ENCODE results near the gene SHD.
A peak's percentile ranks its signal among the peaks of the same experiment; 100 is the strongest.
"Not testable (repeated sequence)": the region's sequence is repeated elsewhere in the genome, so short reads cannot be mapped to it uniquely, and the experiment has no call there.

Gene SHD

GRCh38 chr19:4278419-4279266 lies at the start of gene SHD:
TSS of gene SHD (plus strand) at chr19:4279266. CDS start at chr19:4280064, 798 bp downstream.
- DNase-seq = no peak

DNA sequence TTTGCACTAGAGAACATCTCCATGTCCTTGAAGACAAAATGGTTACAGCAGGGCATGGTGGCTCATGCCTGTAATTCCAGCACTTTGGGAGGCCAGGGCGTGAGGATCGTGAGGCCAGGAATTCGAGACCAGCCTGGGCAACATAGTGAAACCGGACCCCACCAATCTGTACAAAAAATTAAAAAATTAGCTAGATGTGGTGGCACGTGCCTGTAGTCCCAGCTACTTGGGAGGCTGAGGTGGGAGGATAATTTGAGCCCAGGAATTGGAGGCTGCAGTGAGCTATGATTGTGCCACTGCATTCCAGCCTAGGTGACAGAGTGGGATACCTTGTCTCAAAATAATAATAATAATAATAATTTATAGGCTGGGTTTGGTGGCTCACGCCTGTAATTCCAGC lies 48.8 kb upstream of the SHD start:
- not testable (repeated sequence) for DNase-seq

DNA sequence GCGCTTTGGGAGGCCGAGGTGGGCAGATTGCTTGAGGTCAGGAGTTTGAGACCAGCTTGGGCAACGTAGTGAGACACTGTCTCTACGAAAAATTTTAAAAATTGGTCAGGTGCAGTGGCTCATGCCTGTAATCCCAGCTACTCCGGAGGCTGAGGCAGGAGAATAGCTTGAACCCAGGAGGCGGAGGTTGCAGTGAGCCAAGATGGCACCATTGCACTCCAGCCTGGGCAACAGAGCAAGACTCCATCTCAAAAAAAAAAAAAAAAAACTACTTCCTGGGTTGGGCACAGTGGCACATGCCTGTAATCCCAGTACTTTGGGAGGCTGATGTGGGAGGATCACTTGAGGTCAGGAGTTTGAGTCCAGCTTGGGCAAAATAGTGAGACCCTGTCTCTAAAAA lies 47.5 kb upstream of the SHD start:
- DNase-seq = not testable (repeated sequence)

GRCh38 chr19:4232139-4232538 lies 46.9 kb upstream of the SHD start:
- DNase-seq = not testable (repeated sequence)

- DNase-seq = no peak
Observed at GRCh38 chr19:4232614-4233281, 46.3 kb upstream of the SHD start.

- DNase-seq = peak; percentile 3
Observed at GRCh38 chr19:4233282-4233853, 45.7 kb upstream of the SHD start.

- no peak for DNase-seq
Observed at GRCh38 chr19:4234142-4234861, 44.8 kb upstream of the SHD start.

DNA sequence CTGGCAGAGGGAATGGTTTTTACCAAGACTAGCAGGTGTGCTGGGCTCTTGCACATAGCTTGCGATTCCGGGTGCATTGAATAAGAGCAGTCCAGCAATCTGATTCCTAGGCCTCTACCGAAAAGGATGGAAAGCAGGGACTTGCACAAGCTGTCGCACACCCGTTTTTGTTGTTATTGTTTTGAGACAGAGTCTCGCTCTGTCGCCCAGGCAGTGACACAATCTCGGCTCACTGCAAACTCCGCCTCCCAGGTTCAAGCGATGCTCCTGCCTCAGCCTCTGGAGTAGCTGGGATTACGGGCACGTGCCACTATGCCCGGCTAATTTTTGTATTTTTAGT lies 44.2 kb upstream of the SHD start:
- DNase-seq = peak; percentile 12

GRCh38 chr19:4237510-4237909 lies 41.6 kb upstream of the SHD start:
- DNase-seq = not testable (repeated sequence)

- no peak for DNase-seq
Observed at GRCh38 chr19:4238831-4239230, 40.2 kb upstream of the SHD start.

DNA sequence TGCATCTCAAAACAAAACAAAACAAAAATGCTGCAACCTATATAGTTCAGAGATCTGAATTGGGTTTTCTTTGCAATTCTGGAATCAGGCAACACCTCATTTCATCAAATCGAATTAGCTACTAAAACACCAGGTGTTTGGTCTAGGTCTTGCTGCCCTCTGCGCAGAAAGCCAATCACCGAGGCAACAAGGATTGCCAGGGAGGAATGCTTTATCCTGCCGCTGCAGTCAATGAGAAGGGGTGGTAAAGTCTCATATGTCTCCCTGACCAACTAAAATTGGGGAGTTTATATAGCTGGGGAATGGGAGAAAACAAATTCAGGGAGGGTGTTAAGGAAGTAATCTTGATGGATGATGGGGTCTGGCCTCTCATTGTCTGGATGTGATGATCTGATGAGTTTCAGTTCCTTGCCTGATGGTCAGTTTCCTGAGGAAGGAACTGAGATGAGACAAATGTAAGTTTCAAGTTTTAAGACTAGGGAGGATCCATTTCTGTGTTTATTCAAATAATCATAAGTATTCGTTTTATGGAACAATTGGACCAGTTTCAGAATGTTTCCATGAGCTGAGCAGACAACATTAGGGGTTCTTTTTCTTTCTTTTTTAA lies 37.1 kb upstream of the SHD start:
- DNase-seq = no peak

DNA sequence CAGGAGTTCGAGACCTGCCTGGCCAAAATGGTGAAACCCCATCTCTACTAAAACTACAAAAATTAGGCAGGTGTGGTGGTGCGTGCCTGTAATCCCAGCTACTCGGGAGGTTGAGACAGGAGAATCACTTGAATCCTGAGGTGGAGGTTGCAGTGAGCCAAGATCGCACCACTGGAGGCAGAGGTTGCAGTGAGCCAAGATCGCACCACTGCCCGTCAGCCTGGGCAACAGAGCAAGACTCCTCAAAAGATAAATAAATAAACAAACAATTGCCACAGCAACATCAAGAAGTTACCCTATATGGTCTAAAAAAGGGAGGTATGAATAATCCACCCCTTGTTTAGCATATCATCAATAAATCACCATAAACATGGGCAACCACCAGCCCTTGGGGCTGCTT lies 33.1 kb upstream of the SHD start:
- DNase-seq = not testable (repeated sequence)

DNA sequence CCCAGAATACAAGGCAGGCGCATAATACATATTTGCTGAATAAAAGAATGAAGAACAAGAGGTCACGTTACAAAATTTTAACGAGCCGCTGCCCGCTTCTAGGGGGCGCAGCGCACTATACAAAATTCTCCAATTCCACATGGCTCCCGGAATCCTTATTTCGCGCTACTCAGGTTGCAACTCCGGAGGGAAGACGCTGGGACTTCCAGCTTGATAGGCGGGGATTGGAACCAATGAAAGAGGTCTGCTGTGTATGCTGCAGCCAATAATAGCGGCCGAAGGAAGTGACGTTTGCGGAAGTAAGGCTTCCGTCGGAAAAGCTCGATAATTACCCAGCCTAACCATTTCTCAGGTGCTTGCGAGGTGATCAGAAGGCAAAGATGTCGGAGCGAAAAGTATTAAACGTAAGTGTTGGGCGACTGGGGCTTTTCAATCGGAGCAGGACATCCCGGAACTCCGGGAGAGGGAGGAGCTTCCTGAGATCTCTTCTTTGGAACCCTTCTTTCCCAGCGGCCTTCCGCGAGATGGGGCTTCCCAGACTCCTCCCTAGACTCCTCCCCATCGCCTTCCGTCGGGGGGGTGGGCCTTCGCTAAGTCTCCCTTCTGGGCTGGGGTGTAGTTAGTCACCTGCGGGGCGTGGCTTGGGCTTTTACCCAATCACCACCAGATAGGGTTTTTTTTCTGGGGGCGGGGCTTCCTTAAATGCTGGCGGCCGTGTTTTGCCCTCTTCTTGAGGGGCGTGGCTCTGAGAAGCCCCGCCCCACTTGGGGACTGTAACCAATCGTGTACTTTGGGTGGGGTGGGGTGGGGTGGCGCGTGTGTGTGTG lies 32.1 kb upstream of the SHD start, which contains the start of gene YJU2:
YJU2 (plus strand) TSS at position 314 of the 827 bp plus-strand sequence; CDS start at position 381, 67 bp downstream.
- DNase-seq = peak; percentile 97

- DNase-seq = no peak
Observed at GRCh38 chr19:4256563-4256962, 22.5 kb upstream of the SHD start.

DNA sequence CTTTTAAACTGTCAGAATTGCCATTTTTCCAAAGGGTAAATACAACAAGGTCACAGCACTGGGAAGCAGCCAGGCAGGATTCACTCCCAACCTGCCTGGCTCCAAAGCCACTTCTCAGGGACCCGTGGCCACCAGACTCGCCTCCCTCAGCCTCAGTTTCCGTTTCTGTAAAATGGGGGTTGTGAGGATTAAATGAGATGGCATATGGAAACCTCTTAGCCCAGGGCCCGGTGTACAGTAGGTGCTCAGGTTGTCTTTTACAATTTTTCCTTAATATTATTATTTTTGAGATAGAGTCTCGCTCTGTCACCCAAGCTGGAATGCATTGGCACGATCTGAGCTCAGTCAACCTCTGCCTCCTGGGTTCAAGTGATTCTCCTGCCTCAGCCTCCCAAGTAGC lies 22.0 kb upstream of the SHD start:
- DNase-seq = no peak

DNA sequence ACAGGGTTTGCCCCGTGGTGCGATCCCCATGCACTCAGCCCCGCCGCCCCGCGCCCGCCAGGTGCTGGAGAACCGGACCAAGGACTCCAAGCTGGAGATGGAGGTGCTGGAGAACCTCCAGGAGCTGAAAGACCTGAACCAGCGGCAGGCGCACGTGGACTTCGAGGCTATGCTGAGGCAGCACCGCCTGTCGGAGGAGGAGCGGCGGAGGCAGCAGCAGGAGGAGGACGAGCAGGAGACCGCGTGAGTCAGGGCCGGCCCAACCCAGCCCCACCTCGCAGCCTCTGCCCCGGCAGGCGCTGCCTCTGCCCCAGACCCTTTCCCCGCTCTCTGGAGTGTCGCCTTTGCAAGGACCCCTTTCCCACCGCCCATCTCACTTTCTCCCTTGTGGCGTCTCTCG lies 20.9 kb upstream of the SHD start:
- DNase-seq = no peak

- DNase-seq = no peak
Observed at GRCh38 chr19:4260613-4261191, 18.4 kb upstream of the SHD start.

DNA sequence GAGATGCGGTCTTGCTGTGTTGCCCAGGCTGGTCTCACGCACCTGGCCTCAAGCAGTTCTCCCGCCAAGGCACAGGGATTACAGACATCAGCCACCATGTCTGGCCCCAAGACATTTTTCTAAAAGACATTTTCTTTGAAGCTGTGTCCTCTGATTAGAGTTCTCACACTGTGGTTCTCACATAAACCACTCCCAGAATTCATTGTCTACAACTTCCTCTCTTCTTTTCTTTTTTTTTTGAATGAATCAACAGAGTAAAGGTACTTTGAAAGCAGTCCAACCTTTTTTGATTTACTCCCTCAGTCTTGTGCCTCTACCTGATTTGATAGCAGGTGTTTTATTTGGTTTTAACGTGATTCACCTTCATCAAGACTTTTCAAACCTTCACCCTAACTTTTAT lies 14.3 kb upstream of the SHD start:
- DNase-seq = no peak

DNA sequence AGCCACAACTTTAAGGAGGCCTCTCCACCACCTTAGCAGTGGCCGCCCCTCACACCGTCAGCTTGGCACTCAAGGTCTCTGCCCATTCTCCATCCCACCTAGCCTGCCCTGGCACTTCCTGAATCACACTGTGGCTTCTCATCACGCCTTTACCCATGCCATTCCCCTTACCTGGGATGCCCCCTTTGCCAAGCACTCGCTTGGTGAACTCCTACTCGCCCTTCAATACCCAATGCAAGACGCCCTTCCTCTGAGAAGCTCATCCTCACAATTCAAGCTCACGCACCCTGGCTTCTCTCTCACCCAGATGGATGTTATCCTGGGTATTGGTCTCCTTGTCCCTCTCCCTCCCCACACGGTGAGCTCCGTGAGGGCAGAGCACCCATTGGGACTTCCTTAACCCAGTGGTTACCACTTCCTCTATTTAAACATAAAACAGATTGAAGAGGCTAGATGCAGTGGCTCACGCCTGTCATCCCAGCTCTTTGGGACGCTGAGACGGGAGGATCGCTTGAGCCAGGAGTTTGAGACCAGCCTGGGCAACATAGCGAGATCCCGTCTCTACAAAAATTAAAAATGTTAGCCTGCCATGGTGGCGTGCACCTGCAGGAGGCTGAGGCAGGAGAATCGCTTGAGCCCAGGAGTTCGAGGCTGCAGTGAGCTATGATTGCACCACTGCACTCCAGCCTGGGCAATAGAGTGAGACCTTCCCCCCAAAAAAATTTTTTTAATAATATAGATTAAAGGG lies 12.6 kb upstream of the SHD start:
- no peak for DNase-seq

- no peak for DNase-seq
Observed at GRCh38 chr19:4267101-4267900, 11.8 kb upstream of the SHD start.

Measured in DMS153 (cell line).